Activated T-helper 1 cell treated with anti-CD3 and anti-CD28 coated beads, Interleukin-2, amount 50 U/mL, for 16 hours (primary cell): ENCODE measurements around the gene TMEM14B.
"Not testable (repeated sequence)": the region's sequence is repeated elsewhere in the genome, so short reads cannot be mapped to it uniquely, and the experiment has no call there.

Experiments
- DNase-seq, 2 donors: peaks; one replicate each; pipeline ENCODE4 v3.0.0-alpha.2; 2020; ENCODE audit warnings: low read depth in 1 of 2, low spot score in 1 of 2

The TMEM14B gene

DNA sequence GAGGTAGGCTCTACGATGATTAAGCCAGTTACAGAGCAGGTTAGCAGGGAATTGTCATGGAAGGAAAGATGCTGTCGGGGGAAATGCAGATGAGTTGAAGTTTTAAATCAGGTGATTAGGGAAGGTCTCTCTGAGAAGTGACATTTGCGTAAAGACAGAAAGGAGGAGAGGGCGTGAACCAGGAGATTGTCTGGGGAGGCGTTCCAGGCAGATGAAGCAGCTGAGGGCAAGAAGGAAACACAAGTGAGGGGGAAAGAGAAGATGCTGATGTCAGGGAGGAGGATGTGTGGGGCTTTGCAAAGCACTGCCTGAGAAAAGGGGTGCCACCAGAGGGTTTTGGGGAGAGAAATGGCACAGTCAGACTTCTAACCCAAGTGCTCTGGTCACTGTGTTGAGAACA, 2.5 kb upstream of the TMEM14B start:
- DNase-seq: no peak

DNA sequence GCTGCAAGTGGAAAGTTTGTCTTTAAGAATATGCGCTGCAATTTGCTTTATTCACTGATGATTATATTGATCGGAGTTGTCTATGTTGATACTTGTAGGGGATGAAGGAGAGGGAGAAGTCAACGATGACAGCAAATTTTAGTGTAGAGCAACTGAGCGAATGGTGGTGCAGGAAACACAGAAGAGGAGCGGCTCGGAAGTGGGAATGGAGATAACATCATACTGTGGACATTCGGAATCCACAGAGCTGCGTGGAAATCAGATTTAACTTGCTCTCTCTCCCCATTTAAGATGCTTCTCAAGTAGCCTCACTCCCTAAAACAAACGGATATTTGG, 722 bp upstream of the TMEM14B start:
- no peak for DNase-seq

DNA sequence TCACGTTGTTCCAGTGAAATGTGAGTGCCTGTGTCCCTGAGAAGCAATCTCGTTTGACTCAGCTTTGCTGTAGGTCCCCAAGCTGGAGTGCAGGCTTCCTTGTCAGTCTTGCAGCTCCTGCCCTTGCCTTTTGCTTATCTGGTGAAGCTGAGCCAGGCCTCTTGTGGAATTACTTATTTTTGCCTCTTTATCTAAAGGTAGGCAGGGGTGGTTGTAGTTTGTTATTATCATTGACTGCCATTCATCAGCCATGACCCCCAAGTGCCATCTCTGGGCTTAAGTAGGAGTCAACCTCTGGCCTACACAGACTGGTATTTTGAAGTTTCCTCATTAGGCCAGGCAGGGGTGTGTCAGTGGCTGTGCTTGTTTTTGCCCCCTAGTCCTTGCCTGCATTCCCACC, 2.1 kb downstream of the TMEM14B start:
- DNase-seq: no peak

DNA sequence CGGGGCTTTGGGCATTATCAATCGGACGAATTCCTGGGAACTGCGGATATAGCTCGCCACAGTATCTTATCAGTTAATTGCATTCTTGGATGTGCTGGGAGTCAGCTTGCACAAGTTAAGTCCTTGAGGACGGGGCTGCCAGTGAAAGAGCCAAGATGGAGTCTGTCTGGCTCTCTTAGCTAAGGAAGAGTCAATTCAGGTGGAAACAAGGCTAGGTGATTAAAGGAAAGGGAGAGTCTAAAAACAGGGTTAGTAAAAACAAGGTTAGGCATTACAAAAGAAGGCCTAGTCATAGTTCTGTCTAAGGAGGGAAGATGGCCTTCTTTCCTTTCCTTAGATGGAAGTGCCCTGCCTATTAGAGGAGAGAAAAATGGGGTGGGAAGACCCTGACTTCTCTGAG, 3.0 kb downstream of the TMEM14B start:
- not testable (repeated sequence) for DNase-seq

DNA sequence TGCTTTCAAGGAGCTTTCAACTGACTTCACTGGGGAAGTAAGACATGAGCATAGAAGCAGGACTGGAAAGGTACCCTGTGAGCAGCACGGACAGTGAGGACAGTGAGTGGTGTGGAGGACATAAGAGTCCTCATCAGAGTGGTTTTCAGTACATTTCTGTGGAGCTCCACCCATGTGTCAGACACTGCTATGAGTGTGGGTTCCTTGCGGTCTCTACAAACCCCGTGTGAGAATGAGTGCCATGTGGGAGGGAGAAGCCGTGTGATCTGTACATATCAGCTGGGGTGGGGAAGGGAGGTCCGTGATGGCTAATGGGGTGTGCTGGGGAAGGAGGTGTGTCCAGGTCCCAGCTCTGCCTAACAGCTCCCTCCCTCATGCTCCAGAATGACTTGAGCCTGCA, 4.2 kb downstream of the TMEM14B start:
- DNase-seq: not testable (repeated sequence)

DNA sequence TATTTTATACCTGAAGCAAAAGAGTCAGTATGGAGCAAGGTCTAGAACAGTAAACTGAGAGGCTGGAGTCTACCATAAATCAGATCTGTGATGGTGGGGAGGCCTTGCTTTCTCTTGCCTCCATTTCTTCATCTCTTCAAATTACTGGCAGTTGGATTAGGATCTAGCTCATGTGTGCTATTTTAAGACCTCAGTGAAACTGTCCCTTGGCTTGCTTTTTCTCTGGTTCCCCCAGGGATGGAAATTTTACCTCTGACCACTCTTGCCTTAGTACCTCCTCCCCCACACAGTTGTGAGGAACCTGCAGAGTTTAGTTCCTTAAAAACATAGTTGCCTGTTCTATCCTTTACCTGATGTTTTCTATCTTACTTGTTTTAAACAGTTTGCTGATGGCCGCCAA, 8.5 kb downstream of the TMEM14B start:
- no peak for DNase-seq

DNA sequence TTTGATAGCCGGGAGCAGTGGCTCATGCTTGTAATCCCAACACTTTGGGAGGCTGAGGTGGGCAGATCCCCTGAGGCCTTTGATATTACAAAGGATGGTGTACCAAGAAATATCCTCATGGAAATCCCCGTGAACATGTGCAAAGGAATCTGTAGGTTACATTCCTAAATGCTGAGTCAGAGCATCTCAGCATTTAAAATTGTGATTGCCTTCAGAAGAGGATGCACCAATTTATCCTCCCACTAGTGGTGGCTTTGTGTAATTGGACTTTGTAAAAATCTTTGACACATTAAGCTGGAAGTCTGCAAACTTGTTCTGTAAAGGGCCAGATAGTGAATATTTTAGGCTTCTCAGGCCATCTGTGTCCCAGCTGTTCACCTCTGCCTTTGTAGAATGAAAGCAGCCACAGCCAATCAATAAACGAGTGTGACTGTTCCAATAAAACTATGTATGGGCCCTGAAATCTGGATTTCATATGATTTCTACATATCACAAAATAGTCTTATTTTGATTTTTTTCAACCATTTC, 11.8 kb downstream of the TMEM14B start:
- DNase-seq: no peak

DNA sequence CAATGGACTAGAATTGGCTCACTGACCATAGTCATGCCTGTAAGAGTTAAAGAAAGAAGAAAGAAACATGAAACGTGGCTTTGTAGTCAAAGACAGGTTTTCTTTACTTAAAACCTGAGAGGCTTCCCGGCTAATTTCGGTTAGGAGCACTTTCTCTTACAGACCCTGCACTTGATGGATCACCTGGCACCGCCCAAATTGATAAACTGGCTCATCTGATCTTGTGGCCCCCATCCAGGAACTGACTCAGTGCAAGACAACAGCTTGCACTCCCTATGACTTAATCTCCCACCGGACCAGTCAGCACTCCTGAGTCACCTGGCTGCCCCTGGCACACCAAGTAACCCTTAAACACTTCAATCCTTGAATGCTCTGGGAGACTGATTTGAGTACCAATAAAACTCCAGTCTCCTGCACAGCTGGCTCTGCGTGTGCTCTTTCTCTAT, 12.3 kb downstream of the TMEM14B start:
- no peak for DNase-seq

DNA sequence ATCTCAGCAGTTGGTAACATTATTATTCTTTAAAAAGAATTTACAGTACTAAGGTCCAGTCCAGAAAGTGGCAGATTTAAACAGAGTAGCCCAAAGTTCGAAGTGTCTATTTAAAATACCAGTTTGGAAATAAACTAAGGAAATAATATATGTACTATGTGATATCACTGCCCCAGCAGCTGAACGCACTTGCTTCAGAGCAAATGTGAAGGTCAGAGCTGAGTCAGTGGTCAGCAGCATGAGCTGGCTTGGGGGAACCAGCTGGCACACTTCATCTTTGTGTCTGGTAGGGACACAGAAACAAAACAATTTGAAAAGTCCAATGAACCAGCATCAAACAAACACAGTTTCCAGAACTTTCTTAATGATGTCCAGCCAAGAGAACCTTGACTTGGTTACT, 15.4 kb downstream of the TMEM14B start:
- no peak for DNase-seq

DNA sequence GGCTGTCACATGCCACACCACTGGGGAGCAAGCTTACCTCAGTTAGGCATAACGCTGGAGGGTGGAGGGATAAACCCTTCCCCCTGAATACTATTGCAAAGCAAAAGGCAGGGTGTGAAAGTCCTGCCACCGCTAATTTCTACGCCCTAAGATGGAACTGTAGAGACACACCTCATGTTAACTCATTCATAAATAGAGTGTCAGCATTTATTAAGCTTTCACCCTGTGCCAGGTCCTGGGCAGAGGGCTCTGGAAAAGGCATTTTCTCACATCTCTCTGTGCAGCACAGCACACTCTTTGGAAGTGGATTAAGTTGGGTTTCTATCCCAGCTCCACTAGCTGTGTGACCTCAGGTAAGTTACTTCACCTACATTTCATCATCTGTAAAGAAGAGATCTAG, 21.8 kb downstream of the TMEM14B start:
- no peak for DNase-seq

DNA sequence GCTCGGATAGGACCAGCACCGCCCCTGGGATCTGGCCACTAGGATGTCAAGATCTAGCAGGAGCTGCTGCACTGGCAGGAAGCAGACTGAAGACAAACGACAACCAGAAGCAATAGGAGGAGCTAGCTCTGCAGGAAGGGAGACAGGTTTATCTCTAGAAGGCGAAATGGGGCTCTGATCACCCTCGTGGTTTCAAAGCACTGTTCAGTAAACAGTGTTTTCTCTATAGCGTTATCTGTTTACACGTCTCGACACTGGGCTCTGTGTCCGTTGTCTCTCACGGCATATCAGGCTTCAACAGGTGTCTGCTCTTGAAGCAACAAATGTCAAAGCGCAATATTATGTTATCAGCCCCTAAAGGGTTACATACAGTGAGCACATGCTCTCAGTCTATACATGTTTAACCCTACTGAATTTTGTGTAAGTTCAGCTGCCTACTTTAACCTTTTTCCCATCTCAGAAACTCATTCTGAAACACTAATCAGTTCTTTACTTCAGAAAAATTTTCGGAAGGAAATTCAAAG, 23.8 kb downstream of the TMEM14B start:
- no peak for DNase-seq

DNA sequence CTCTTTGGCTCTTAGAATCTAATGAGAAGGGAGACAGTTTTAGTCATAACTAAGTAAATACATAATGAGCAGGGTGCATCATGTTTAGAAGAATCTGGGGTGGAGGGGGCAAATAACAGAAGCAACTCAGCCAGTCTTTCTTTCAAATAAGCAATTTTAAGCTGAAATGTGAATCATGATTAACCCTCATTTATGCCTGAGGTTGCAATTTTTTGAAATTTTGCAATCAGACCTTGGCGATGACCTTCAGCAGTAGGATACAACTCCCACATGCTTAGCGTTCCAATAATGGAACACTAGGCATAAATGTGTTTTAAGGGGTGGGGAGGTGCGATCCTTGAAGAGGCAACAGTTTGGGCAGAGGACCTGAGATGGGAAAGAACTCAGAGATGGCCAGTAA, 30.6 kb downstream of the TMEM14B start:
- no peak for DNase-seq

DNA sequence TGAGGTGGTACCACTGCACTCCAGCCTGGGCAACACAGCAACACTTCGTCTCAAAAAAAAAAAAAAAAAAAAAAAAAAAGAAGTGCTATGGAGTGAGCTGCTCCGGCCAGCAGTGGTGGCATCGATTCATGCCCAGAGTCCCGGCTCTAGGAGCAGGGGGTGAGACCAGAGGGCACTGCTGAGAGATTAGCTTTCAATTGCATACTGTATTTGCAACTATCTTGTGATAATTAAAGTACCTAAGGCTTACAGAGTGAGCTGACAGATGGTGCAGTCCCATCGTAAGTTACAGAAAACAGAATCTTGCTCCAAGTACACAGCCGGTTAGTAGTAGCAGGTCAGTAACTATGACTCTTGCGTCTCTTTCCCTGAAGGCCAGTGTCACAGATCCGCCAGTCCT, 31.5 kb downstream of the TMEM14B start:
- no peak for DNase-seq

DNA sequence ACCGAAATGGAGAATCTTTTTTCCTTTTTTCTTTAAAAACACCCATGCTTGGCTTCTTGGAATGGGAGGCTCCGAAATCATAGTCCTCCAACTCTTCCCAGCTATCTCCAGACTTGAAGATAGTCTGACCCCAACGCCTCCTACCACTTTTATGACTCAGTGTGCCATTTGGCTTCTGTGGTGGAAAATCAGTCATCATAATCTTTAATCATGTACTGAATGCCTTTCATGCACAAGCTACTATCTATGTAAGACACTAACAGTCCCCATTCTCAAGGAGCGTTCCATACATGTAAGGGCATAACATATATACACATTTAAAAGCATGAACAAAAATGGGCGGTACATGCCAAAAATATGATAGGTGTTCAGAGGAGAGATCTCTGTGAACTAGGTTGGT, 44.1 kb downstream of the TMEM14B start:
- DNase-seq: no peak

DNA sequence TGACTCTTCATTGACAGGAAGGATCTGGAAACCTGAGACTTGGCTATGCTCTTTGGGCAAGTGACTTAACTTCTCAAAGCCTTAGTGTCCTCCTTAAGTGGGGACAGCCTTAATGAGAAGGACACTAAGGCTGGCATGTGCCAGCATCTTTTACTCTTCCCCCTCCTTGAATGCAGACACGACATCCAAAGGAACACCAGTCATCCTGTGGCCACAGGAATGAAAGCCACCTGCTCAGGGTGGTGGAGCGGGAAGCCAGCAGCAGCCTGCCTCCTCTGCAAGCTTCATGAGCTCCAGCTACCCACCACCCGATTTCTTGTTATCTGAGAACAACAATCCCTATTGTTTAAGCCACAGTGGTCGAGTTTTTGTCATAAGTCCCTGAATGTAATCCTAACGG, 44.5 kb downstream of the TMEM14B start:
- no peak for DNase-seq

DNA sequence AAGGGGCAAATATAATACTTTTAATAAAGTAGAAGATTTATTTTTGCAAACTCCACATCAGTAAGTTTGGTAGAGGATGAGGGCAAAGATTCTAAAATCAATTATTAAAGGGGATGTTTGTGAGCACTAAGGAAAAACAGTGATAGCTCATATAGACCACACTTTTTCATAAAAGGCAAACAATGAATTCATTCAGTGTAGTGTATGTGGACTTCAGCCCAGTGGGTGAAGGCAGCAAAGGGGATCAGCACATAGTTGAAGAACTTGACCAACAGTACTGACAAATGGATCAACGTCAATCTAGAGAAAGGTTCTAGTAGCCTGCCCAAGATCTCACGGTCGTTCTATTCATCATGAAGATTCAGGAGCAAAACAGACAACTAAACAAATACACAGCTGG, 45.4 kb downstream of the TMEM14B start:
- DNase-seq: no peak

DNA sequence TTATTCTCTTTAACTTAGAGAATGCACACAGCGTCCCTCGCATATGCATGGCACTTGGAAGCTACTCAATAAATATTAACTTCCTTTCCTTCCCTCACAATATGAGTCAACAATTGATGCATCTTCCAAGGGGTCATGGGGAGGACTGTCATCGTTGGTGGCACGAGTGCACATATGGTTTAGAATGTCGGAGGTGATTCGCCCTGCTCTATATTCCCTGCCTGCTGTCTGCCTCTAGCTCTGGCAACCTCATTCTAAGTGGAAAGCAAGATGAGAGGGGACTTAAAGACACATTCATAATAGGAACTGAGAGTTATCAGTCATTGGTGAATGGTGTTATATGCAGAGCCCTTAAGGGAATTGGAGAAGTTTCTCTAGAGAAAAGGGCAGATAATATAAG, 46.1 kb downstream of the TMEM14B start:
- DNase-seq: no peak

DNA sequence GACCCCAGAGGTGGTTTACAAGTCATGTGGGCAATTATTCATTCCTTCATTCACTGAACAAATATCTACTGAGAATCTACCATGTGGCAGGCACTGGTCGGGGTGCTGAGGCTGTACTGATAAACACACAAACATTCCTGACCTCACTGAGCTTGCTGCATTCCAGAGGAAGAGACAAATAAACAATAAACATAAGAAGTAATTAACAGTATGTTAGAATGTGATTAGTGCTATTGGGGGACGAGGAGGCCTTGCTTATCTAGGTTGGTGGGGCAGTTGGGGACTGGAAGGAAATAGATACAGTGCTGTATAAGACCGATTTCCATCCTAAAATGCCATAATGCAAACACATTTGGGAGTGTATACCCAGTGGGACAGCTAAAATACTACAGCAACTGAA, 46.6 kb downstream of the TMEM14B start:
- DNase-seq: no peak

DNA sequence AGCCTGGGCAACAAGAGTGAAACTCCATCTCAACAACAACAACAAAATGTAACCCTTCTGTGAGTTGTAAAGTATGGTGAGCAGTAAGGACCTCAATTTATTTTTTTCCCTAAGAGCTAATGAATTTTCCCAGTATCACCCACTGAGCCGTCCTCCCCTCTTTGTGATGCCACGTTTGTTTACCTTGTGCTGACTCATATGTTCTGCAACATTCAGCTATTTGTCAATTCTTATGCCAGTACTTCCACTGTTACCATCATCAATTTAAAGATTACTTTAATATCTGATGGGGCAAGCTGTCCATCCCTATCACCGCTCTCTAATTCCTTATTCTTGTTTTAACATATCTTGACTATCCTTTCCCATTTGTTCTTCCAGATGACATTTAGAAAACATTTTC, 53.2 kb downstream of the TMEM14B start:
- no peak for DNase-seq

DNA sequence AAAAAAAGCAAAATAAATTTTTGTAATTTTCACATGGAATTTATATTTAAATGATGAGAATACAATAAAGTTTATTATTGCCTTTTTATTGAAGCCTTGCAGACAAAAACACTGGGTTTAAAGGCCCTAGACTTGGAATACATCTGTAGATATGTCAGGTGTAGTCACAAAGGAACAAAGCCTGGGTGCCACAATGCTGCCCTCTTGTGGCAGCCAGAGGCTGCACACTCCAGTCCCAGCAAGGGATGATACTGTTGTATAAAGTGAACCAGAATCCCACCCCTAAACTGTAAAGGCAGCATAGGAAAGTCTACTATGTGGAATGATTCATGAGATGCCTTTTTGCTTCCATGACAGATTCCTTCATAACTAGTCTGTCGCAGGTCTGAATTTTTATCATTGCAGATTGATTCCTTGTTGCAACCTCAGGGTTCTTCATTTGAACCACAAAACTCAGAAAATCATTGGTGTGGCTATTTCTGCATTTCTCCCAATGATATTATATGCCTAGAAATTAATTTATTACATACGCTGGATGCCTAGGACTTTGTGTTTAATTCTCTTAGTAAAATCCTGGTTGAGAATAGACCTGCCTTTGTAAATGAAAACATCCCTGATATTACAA, 53.7 kb downstream of the TMEM14B start:
- DNase-seq: peak; percentile 24 to 39
